Panc1 (cell line): ENCODE data around the gene SLC35D2. TPM values are rescaled to one million over a fixed set of nuclear protein-coding genes. Genes with fewer than 3 reads are reported as not detected.

Source experiments
- ATAC-seq: fragments of 200-7000 bp; cut with Tn5 transposase; 2 replicates; pipeline ENCODE4 v1.9.1; 2020; ENCODE audit warnings: mild to moderate bottlenecking, moderate library complexity
- BruUV-seq: library from RNA; stranded (reverse); fragments of 400-500 nt; replicated peaks from 2 replicates; lab custom pipeline; 2021; lab: Mats Ljungman, UMichigan
- CTCF ChIA-PET: fragments of 300-600 bp; sonication (Branson Sonifier 250); formaldehyde crosslinking; loops from one replicate; lab custom pipeline; 2022; ENCODE audit warnings: antibody characterized with exemption; lab: Charles Lee
- POLR2A ChIA-PET: fragments of 300-600 bp; sonication (Branson Sonifier 250); formaldehyde crosslinking; loops from one replicate; lab custom pipeline; 2022; ENCODE audit warnings: antibody characterized with exemption; lab: Charles Lee
- DNase-seq: peaks from one replicate; pipeline ENCODE4 v3.0.0-alpha.2; 2010; ENCODE audit warnings: low read depth, low spot score
- H3K27ac ChIP-seq: 2 replicates; pipeline ENCODE4 v1.5.1; 2011; ENCODE audit warnings: mild to moderate bottlenecking, low read length, inconsistent platforms
- H3K27me3 ChIP-seq: fragments of 200-500 bp; sonication (Bioruptor generic); 2 replicates; pipeline ENCODE4 v1.6.0; 2014; ENCODE audit warnings: low read length, inconsistent platforms; ENCODE audit not compliant: control insufficient read depth, insufficient read depth
- H3K36me3 ChIP-seq: fragments of 200-500 bp; sonication (Bioruptor generic); 2 replicates; pipeline ENCODE4 v1.5.1; 2014; ENCODE audit warnings: inconsistent platforms, mild to moderate bottlenecking, low read length, moderate library complexity; ENCODE audit not compliant: control insufficient read depth, insufficient read depth
- H3K4me1 ChIP-seq: 2 replicates; pipeline ENCODE4 v1.5.1; 2011; ENCODE audit warnings: inconsistent platforms, mild to moderate bottlenecking, low read length, moderate library complexity; ENCODE audit not compliant: control insufficient read depth, insufficient read depth
- H3K4me3 ChIP-seq, 2 experiments: 2 replicates each; pipeline ENCODE4 v1.5.1; 2011 to 2012; ENCODE audit warnings: low read depth in 2 of 2, low read length in 2 of 2, mild to moderate bottlenecking in 2 of 2, inconsistent platforms in 1 of 2, moderate library complexity in 1 of 2
- H3K9me3 ChIP-seq: fragments of 200-500 bp; sonication (Bioruptor generic); 2 replicates; pipeline ENCODE4 v1.5.1; 2014; ENCODE audit warnings: low read depth, mild to moderate bottlenecking, inconsistent platforms, low read length, moderate library complexity; ENCODE audit not compliant: control insufficient read depth, insufficient read depth
- POLR2AphosphoS5 ChIP-seq: IDR thresholded peaks from 2 replicates; pipeline ENCODE4 v1.6.1; 2012; ENCODE audit warnings: mild to moderate bottlenecking, low read depth, low read length, moderate library complexity
- SIN3A ChIP-seq: IDR thresholded peaks from 2 replicates; pipeline ENCODE4 v1.6.1; 2012; ENCODE audit warnings: low read depth, mild to moderate bottlenecking, low read length, moderate library complexity, borderline replicate concordance; ENCODE audit not compliant: insufficient read depth
- TCF7L2 ChIP-seq: IDR thresholded peaks from 2 replicates; pipeline ENCODE4 v1.6.1; 2011; ENCODE audit warnings: mild to moderate bottlenecking, low read depth, low read length, inconsistent platforms
- in situ Hi-C: cut with HindIII; loops from 2 replicates; pipeline ENCODE4 v1.10.0; 2016; ENCODE audit warnings: low sequenced_read_pairs, low pct_unique_long_range_greater_than_20kb
- intact Hi-C: fragments of 100-400 bp; cut with micrococcal nuclease; formaldehyde crosslinking; loops from one replicate; pipeline ENCODE4 v1.10.0; 2022; ENCODE audit not compliant: unreplicated experiment
- total RNA-seq: library from RNA; stranded (reverse); gene quantifications from one replicate; pipeline ENCODE4 v1.2.1, GENCODE V29; 2021; ENCODE audit not compliant: unreplicated experiment
- TF ChIP-seq, protein P1 (sequence below): fragments of 450-650 bp; IDR thresholded peaks from 2 replicates; pipeline ENCODE4 v1.5.1; 2017; ENCODE audit warnings: mild to moderate bottlenecking
- TF ChIP-seq, protein P2 (sequence below), 2 experiments: IDR thresholded peaks; 2 replicates each; pipeline ENCODE4 v1.6.1; 2011 to 2012; ENCODE audit warnings: low read depth in 2 of 2, control low read depth in 1 of 2, low read length in 1 of 2, mild to moderate bottlenecking in 1 of 2, moderate library complexity in 1 of 2; ENCODE audit not compliant: insufficient read depth in 1 of 2

The SLC35D2 gene
- total RNA-seq, 1 experiment from 2014 or later, result 23.7 TPM

DNA sequence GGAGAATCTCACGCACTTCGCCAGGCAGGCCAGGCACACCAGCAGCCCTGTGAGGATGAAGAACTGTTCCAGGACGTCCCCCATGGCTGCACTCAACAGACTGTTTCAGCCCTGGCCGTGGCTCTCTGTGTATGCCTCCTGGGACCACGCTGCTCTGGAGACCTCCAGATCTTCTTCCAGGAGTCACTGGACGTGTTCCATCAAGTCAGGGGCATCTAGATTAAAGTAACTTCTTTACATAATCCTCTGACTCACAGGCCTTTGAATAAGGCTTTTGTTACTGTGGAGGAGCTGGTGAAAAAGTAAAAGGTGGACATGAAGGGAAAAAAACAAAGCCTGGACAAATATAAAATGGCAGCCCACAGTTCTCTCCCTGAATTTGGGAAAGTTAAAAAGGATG lies 81.5 kb downstream of the SLC35D2 start, which contains the start of gene HSD17B3:
Gene HSD17B3, minus strand, starts transcription at position 156 of the 400 bp plus-strand sequence. Its CDS starts 72 bp downstream, at position 84.
- Histone ChIP-seq H3K27ac (no peak within 1 kb of the TSS), H3K9me3 (no peaks in the 10 kb centered on the region), H3K27me3 (no peaks in the 10 kb centered on the region), H3K36me3 (no peaks in the 10 kb centered on the region), H3K4me1 (no peaks in the 10 kb centered on the region), H3K4me3 (no peak within 1 kb of the TSS)
- TF ChIP-seq, protein P1, sequence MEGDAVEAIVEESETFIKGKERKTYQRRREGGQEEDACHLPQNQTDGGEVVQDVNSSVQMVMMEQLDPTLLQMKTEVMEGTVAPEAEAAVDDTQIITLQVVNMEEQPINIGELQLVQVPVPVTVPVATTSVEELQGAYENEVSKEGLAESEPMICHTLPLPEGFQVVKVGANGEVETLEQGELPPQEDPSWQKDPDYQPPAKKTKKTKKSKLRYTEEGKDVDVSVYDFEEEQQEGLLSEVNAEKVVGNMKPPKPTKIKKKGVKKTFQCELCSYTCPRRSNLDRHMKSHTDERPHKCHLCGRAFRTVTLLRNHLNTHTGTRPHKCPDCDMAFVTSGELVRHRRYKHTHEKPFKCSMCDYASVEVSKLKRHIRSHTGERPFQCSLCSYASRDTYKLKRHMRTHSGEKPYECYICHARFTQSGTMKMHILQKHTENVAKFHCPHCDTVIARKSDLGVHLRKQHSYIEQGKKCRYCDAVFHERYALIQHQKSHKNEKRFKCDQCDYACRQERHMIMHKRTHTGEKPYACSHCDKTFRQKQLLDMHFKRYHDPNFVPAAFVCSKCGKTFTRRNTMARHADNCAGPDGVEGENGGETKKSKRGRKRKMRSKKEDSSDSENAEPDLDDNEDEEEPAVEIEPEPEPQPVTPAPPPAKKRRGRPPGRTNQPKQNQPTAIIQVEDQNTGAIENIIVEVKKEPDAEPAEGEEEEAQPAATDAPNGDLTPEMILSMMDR, result no peak
- TF ChIP-seq TCF7L2 (no peak), SIN3A (no peak), POLR2AphosphoS5 (no peak)
- TF ChIP-seq, protein P2, sequence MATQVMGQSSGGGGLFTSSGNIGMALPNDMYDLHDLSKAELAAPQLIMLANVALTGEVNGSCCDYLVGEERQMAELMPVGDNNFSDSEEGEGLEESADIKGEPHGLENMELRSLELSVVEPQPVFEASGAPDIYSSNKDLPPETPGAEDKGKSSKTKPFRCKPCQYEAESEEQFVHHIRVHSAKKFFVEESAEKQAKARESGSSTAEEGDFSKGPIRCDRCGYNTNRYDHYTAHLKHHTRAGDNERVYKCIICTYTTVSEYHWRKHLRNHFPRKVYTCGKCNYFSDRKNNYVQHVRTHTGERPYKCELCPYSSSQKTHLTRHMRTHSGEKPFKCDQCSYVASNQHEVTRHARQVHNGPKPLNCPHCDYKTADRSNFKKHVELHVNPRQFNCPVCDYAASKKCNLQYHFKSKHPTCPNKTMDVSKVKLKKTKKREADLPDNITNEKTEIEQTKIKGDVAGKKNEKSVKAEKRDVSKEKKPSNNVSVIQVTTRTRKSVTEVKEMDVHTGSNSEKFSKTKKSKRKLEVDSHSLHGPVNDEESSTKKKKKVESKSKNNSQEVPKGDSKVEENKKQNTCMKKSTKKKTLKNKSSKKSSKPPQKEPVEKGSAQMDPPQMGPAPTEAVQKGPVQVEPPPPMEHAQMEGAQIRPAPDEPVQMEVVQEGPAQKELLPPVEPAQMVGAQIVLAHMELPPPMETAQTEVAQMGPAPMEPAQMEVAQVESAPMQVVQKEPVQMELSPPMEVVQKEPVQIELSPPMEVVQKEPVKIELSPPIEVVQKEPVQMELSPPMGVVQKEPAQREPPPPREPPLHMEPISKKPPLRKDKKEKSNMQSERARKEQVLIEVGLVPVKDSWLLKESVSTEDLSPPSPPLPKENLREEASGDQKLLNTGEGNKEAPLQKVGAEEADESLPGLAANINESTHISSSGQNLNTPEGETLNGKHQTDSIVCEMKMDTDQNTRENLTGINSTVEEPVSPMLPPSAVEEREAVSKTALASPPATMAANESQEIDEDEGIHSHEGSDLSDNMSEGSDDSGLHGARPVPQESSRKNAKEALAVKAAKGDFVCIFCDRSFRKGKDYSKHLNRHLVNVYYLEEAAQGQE (IDR thresholded peaks at IDR 0.05; ENCODE audit: insufficient read depth in 1 of 2, low read depth in 2 of 2, low read length in 1 of 2), result no peak
- BruUV-seq, result no TSS peak
- in situ Hi-C loops, result no loop called here
- ChIA-PET CTCF (no interaction called here), POLR2A (no interaction called here)
- ATAC-seq (no peak), DNase-seq (no peak)
- intact Hi-C loops, result no loop called here

DNA sequence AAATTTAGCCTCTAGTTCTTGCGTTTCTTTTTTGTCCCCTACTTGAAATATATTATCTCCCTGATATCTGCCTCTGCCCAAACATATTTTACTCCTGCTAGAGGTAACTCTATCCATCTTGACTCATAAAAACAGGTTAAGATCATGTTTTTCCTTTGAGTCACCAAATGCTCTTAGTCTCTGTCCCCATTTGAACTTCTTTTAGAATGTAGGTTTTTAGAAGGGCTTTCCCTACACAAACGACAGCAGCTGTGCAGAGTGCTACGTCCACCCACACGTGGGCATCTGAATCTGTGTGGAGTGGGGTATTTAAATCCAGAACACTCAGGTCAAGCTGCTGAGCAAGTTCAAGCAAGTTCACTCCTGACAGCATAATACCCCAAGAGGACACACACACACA lies 83.7 kb downstream of the SLC35D2 start:
- Histone ChIP-seq H3K4me3 (no peak overlapping the region), H3K9me3 (no peaks in the 10 kb centered on the region), H3K27ac (no peak overlapping the region), H3K4me1 (no peaks in the 10 kb centered on the region), H3K36me3 (no peaks in the 10 kb centered on the region), H3K27me3 (no peaks in the 10 kb centered on the region)
- ATAC-seq (no peak), DNase-seq (no peak)
- no peak for TF ChIP-seq SIN3A
- TF ChIP-seq, protein P1, result no peak
- TF ChIP-seq TCF7L2, result no peak
- TF ChIP-seq POLR2AphosphoS5, result no peak
- TF ChIP-seq, protein P2 (IDR thresholded peaks at IDR 0.05; ENCODE audit: insufficient read depth in 1 of 2, low read depth in 2 of 2, low read length in 1 of 2), result no peak
- no TSS peak for BruUV-seq
- in situ Hi-C loops (no loop called here), intact Hi-C loops (no loop called here)
- ChIA-PET POLR2A (no interaction called here), CTCF (no interaction called here)
